ENCODE results near the gene KCNJ1. TPM values are rescaled to one million over a fixed set of nuclear protein-coding genes. Genes with fewer than 3 reads are reported as not detected.

The KCNJ1 gene
- total and polyA plus RNA-seq, 2 of the 8 experiments (the other 6 are each of a cell fraction or from before 2014, with no cell fraction given), result 0.17 to 0.23 TPM

- TF ChIP-seq E2F6 (IDR thresholded peaks at IDR 0.05) (no peak), CTCF (IDR thresholded peaks at IDR 0.05; ENCODE audit: control extremely low read depth in 1 of 3, insufficient read depth in 1 of 3, low read depth in 1 of 3, low read length in 3 of 3) (no peak), USF2 (IDR thresholded peaks at IDR 0.05; ENCODE audit: low read length) (no peak), CREB1 (IDR thresholded peaks at IDR 0.05) (no peak)
Observed at GRCh38 chr11:128909438-128910125, 42.5 kb upstream of the KCNJ1 start (continued).

Measured in H1 (cell line).